HepG2 (cell line): Measurements from ENCODE around the gene MAP2K2. TPM values are rescaled to one million over a fixed set of nuclear protein-coding genes. Genes with fewer than 3 reads are reported as not detected.

Experiments
- AHR ChIP-seq: IDR thresholded peaks from 2 replicates; pipeline ENCODE4 v1.6.1; 2018; ENCODE audit warnings: missing genetic modification reagents, missing compliant biosample characterization
- ATM ChIP-seq: fragments of 450-650 bp; IDR thresholded peaks from 2 replicates; pipeline ENCODE4 v1.7.1; 2017; ENCODE audit warnings: mild to moderate bottlenecking, borderline replicate concordance
- DNMT3B ChIP-seq: conservative IDR thresholded peaks from 2 replicates; pipeline ENCODE4 v1.6.1; 2016; ENCODE audit warnings: missing biosample characterization, control low read depth
- DRAP1 ChIP-seq: IDR thresholded peaks from 2 replicates; pipeline ENCODE4 v1.6.1; 2016; ENCODE audit warnings: missing genetic modification reagents, missing compliant biosample characterization
- ETV6 ChIP-seq: sonication (generic); formaldehyde crosslinking; conservative IDR thresholded peaks from 2 replicates; pipeline ENCODE4 v1.4.0; 2020; ENCODE audit warnings: missing genetic modification reagents
- FLYWCH1 ChIP-seq: sonication (generic); formaldehyde crosslinking; IDR thresholded peaks from 2 replicates; pipeline ENCODE4 v1.8.1; 2023; ENCODE audit warnings: mild to moderate bottlenecking, missing genetic modification reagents
- HMGA1 ChIP-seq: sonication (generic); formaldehyde crosslinking; conservative IDR thresholded peaks from 2 replicates; pipeline ENCODE4 v1.4.0; 2020; ENCODE audit warnings: missing genetic modification reagents
- HOXA3 ChIP-seq: sonication (generic); formaldehyde crosslinking; IDR thresholded peaks from 2 replicates; pipeline ENCODE4 v1.5.0; 2020; ENCODE audit warnings: missing genetic modification reagents
- MAZ ChIP-seq, 2 experiments: sonication (generic) in 1 of 2; formaldehyde crosslinking in 1 of 2; IDR thresholded peaks; 2 replicates each; pipeline versions ENCODE4 v1.5.0 to v1.6.1; 2012 to 2020; ENCODE audit warnings: low read depth in 2 of 2, mild to moderate bottlenecking in 2 of 2, borderline replicate concordance in 1 of 2, improper control_type of control experiment in 1 of 2, low read length in 1 of 2, missing genetic modification reagents in 1 of 2, moderate library complexity in 1 of 2
- MEF2D ChIP-seq: sonication (generic); formaldehyde crosslinking; IDR thresholded peaks from 2 replicates; pipeline ENCODE4 v1.5.1; 2020; ENCODE audit warnings: mild to moderate bottlenecking, missing genetic modification reagents
- NFE2L1 ChIP-seq: sonication (generic); formaldehyde crosslinking; IDR thresholded peaks from 2 replicates; pipeline ENCODE4 v1.4.0; 2020; ENCODE audit warnings: missing genetic modification reagents, mild to moderate bottlenecking, borderline replicate concordance
- PTBP1 ChIP-seq: fragments of 200-400 bp; formaldehyde crosslinking; IDR thresholded peaks from 2 replicates; pipeline ENCODE4 v1.6.1; 2018; ENCODE audit warnings: low read length, low read depth; ENCODE audit not compliant: poor library complexity, severe bottlenecking
- RARG ChIP-seq: sonication (generic); formaldehyde crosslinking; IDR thresholded peaks from 2 replicates; pipeline ENCODE4 v1.4.0; 2020; ENCODE audit warnings: low read depth, mild to moderate bottlenecking, missing genetic modification reagents
- RXRB ChIP-seq: IDR thresholded peaks from 2 replicates; pipeline ENCODE4 v1.6.1; 2016; ENCODE audit warnings: borderline replicate concordance, missing genetic modification reagents, missing compliant biosample characterization
- SOX13 ChIP-seq, 3 experiments: fragments of 450-650 bp in 1 of 3; sonication (generic) in 1 of 3; formaldehyde crosslinking in 1 of 3; IDR thresholded peaks in 2 of 3; conservative IDR thresholded peaks in 1 of 3; 2 replicates each; pipeline versions ENCODE4 v1.5.0 to v1.6.1; 2016 to 2020; ENCODE audit warnings: antibody characterized with exemption in 1 of 3, mild to moderate bottlenecking in 1 of 3, missing compliant biosample characterization in 1 of 3, missing genetic modification reagents in 1 of 3, moderate library complexity in 1 of 3
- SP5 ChIP-seq: IDR thresholded peaks from 2 replicates; pipeline ENCODE4 v1.6.1; 2016; ENCODE audit warnings: low read depth, borderline replicate concordance
- TAF1 ChIP-seq: sonication (generic); formaldehyde crosslinking; IDR thresholded peaks from 2 replicates; pipeline ENCODE4 v1.4.0; 2020; ENCODE audit warnings: missing genetic modification reagents
- TCF7 ChIP-seq: sonication (generic); IDR thresholded peaks from 2 replicates; pipeline ENCODE4 v1.6.1; 2016; ENCODE audit warnings: antibody characterized with exemption, low read depth
- TEAD3 ChIP-seq: optimal IDR thresholded peaks from 2 replicates; pipeline ENCODE3; 2016; ENCODE audit warnings: borderline replicate concordance
- THAP11 ChIP-seq: IDR thresholded peaks from 2 replicates; pipeline ENCODE4 v1.6.1; 2016; ENCODE audit warnings: missing biosample characterization, missing genetic modification reagents
- ZBTB1 ChIP-seq: sonication (generic); formaldehyde crosslinking; IDR thresholded peaks from 2 replicates; pipeline ENCODE4 v1.4.0; 2020; ENCODE audit warnings: missing genetic modification reagents, borderline replicate concordance
- ZNF446 ChIP-seq: sonication (generic); formaldehyde crosslinking; IDR thresholded peaks from 2 replicates; pipeline ENCODE4 v1.5.0; 2020; ENCODE audit warnings: mild to moderate bottlenecking, missing genetic modification reagents
- ZNF687 ChIP-seq: sonication (generic); formaldehyde crosslinking; IDR thresholded peaks from 2 replicates; pipeline ENCODE4 v1.5.1; 2020; ENCODE audit warnings: mild to moderate bottlenecking, missing genetic modification reagents, moderate library complexity
- ZNF773 ChIP-seq: sonication (generic); formaldehyde crosslinking; IDR thresholded peaks from 2 replicates; pipeline ENCODE4 v1.4.0; 2020; ENCODE audit warnings: missing genetic modification reagents, borderline replicate concordance
- ZSCAN9 ChIP-seq: IDR thresholded peaks from 2 replicates; pipeline ENCODE4 v1.6.1; 2016; ENCODE audit warnings: borderline replicate concordance
- polyA plus RNA-seq, 8 experiments: library from polyadenylated mRNA; depleted of rRNA in 3 of 8; stranded (reverse) in 7 of 8; unstranded in 1 of 8; fragments of >200 nt; fragmentation: Illumina TruSeq in 4 of 8; extraction: Trizol in 4 of 8; gene quantifications; 2 replicates each; pipeline versions ENCODE4 v1.2.1 to v1.2.3, GENCODE V29; 2011 to 2016; ENCODE audit warnings: low read depth in 4 of 8, missing spikeins in 1 of 8, mixed read lengths in 1 of 8; ENCODE audit not compliant: insufficient read depth in 1 of 8
- total RNA-seq, 5 experiments: library from RNA; depleted of rRNA; stranded (reverse); fragments of >200 nt; fragmentation: Illumina TruSeq; extraction: Trizol; gene quantifications; 2 replicates each; pipeline ENCODE4 v1.2.3, GENCODE V29; 2016; ENCODE audit warnings: low read depth in 1 of 5

The MAP2K2 gene
- total and polyA plus RNA-seq, 2 of the 13 experiments (the other 11 are each of a cell fraction or from before 2014, with no cell fraction given), result 70.3 to 80.9 TPM

- peak; percentile 89; the same call in 1 of the 2 replicates for TF ChIP-seq DNMT3B (CRISPR knock-in tag)
- peak; percentile 76; the same call in 1 of the 2 replicates for TF ChIP-seq ZNF773 (CRISPR knock-in tag)
- TF ChIP-seq SOX13 (IDR thresholded peaks at IDR 0.05), result no peak
- 0 out of 4 replicates have a peak, but pooled peaks of 1 of the 2 experiments have one; percentile 38 for TF ChIP-seq SOX13 (CRISPR knock-in tag; conservative IDR thresholded peaks at IDR 0.05 in 1 of 2, IDR thresholded peaks at IDR 0.05 in 1 of 2)
- 0 out of 2 replicates have a peak, but pooled peaks have one; percentile 19 for TF ChIP-seq SP5 (CRISPR knock-in tag)
- no peak for TF ChIP-seq PTBP1
- peak; percentile 24; the same call in 1 of the 2 replicates for TF ChIP-seq HOXA3
- TF ChIP-seq TEAD3, result peak; percentile 24
- TF ChIP-seq NFE2L1 (CRISPR knock-in tag), result no peak
- peak; percentile 53 for TF ChIP-seq ZNF687
- peak; percentile 29; the same call in 1 of the 2 replicates for TF ChIP-seq MAZ (IDR thresholded peaks at IDR 0.05; ENCODE audit: borderline replicate concordance, low read depth, low read length)
- TF ChIP-seq MAZ (CRISPR knock-in tag; IDR thresholded peaks at IDR 0.05; ENCODE audit: low read depth), result peak; percentile 52; the same call in 1 of the 2 replicates
- 0 out of 2 replicates have a peak, but pooled peaks have one; percentile 32 for TF ChIP-seq AHR
- no peak for TF ChIP-seq ATM
- 0 out of 2 replicates have a peak, but pooled peaks have one; percentile 28 for TF ChIP-seq DRAP1 (CRISPR knock-in tag)
- no peak for TF ChIP-seq RARG
- no peak for TF ChIP-seq FLYWCH1 (CRISPR knock-in tag)
- TF ChIP-seq ZSCAN9 (CRISPR knock-in tag), result peak; percentile 83
- TF ChIP-seq MEF2D (CRISPR knock-in tag), result peak; percentile 71
- peak; percentile 31; the same call in 1 of the 2 replicates for TF ChIP-seq RXRB
- TF ChIP-seq THAP11, result peak; percentile 52; the same call in 1 of the 2 replicates
- TF ChIP-seq HMGA1 (CRISPR knock-in tag), result no peak
- TF ChIP-seq TAF1 (CRISPR knock-in tag), result peak; percentile 22; the same call in 1 of the 2 replicates
- TF ChIP-seq ZBTB1, result peak; percentile 41; the same call in 1 of the 2 replicates
- peak; percentile 81; the same call in 1 of the 2 replicates for TF ChIP-seq ETV6 (CRISPR knock-in tag)
- peak; percentile 93 for TF ChIP-seq ZNF446 (CRISPR knock-in tag)
- no peak for TF ChIP-seq TCF7
Observed at GRCh38 chr19:4172861-4173473, 49.0 kb upstream of the MAP2K2 start (continued).
